Muscle of leg (tissue), 11 donors: ENCODE data around the gene ARHGAP4. TPM values are rescaled to one million over a fixed set of nuclear protein-coding genes. Genes with fewer than 3 reads are reported as not detected.

Experiments
- DNase-seq: peaks from one replicate; pipeline ENCODE4 v3.0.0; 2013
- H3K27ac ChIP-seq: one replicate; pipeline ENCODE4 v1.5.1; 2013; ENCODE audit warnings: mild to moderate bottlenecking, low read length, control low read depth
- H3K27me3 ChIP-seq: one replicate; pipeline ENCODE4 v1.6.1; 2013; ENCODE audit warnings: low read length; ENCODE audit not compliant: control insufficient read depth, insufficient read depth
- H3K36me3 ChIP-seq: one replicate; pipeline ENCODE4 v1.6.1; 2013; ENCODE audit warnings: low read length; ENCODE audit not compliant: control insufficient read depth, insufficient read depth
- H3K4me1 ChIP-seq: one replicate; pipeline ENCODE4 v1.6.1; 2013; ENCODE audit warnings: low read length; ENCODE audit not compliant: control insufficient read depth, insufficient read depth
- H3K4me3 ChIP-seq: one replicate; pipeline ENCODE4 v1.5.1; 2013; ENCODE audit warnings: low read length, control low read depth
- H3K9me3 ChIP-seq: replicated peaks from 2 replicates; pipeline ENCODE4 v1.6.1; 2013; ENCODE audit warnings: low read depth, low read length; ENCODE audit not compliant: control insufficient read depth
- WGBS: methylation state at CpG from one replicate; pipeline ENCODE4 v1.1.5; 2013; ENCODE audit warnings: missing lambda C conversion rate; ENCODE audit not compliant: insufficient coverage; 5-methylcytosine and 5-hydroxymethylcytosine counted together
- polyA plus RNA-seq, 8 donors: library from polyadenylated mRNA; unstranded; fragments of 120-200 nt; gene quantifications; one replicate each; pipeline versions ENCODE4 v1.2.1 to v1.2.3, GENCODE V29; 2013; ENCODE audit warnings: inconsistent platforms in 1 of 8, low replicate concordance in 1 of 8; ENCODE audit not compliant: insufficient read length in 8 of 8, insufficient read depth in 1 of 8
- total RNA-seq: library from RNA; stranded (reverse); fragments of 120-200 nt; gene quantifications from one replicate; pipeline ENCODE4 v1.2.4, GENCODE V29; 2013

ARHGAP4 gene
- total and polyA plus RNA-seq, 9 donors, result 15.1 to 30.8 (median 20.0) TPM

DNA sequence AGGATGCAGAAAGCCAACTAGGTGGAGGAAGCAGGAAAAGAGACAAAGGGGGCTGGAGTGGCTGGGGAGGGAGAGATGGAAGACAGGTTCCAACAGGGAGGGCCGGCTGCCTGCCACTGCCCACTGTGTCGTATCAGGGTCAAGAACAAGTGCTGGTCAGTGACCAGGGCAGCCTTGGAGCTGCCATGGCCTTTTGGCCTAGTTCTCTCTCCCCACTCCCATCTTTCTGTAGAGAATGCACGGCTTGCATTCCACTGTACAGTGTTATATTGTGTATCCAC, 52.0 kb downstream of the ARHGAP4 start:
- no peaks in the 10 kb centered on the region for H3K4me1 ChIP-seq
- no peaks in the 10 kb centered on the region for H3K9me3 ChIP-seq
- H3K36me3 ChIP-seq, result no peaks in the 10 kb centered on the region
- H3K27ac ChIP-seq, result no peak overlapping the region
- H3K4me3 ChIP-seq, result no peak overlapping the region
- 70% methylated on average over 2 of the region's 3 CpGs for WGBS
- DNase-seq, result no peak
- H3K27me3 ChIP-seq, result peaks cover 63% of the 10 kb centered on the region

DNA sequence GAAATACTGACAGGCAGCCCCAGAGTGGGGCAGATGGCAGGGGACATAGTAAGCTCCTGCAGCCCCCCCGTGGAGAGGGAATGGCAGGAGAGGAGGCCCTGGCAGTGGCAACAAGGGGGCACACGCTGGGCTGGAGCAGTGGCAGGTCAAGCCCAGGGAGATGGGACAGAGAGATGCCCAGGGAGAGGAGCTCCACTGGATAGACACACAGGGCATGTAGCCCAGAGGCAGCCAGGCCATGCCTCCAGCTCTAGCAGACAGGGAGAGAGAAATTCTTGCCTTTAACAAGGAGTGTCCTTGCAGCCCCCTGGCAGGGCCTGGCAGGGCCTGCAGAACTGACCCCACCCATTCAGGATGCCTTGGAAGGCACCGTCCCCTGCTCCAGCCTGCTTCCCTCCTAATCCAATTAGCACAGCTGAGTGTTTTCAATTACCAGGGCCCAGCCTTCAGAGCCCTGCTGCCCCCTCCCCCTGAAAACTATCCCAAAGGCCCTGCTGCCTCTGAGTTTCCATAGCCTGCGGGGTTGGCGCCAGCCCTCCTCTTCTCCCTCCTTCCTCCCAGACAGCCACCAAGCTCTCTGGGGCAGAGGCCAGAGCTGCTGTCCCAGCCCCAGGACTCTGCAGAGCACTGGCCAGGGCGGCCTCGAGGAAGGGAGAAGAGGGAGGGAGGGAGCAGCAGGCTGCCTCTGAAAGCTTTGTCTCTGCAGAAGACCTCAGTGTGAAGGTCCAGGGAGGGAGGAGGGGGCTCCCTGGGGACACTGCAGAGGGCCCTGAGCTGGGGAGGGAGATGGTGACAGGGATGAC, 52.6 kb downstream of the ARHGAP4 start:
- Histone ChIP-seq H3K27me3 (peaks cover 63% of the 10 kb centered on the region), H3K27ac (no peak overlapping the region), H3K4me3 (no peak overlapping the region), H3K9me3 (no peaks in the 10 kb centered on the region), H3K4me1 (no peaks in the 10 kb centered on the region), H3K36me3 (no peaks in the 10 kb centered on the region)
- WGBS, result 20% methylated on average over 5 of the region's 7 CpGs
- DNase-seq, result no peak

DNA sequence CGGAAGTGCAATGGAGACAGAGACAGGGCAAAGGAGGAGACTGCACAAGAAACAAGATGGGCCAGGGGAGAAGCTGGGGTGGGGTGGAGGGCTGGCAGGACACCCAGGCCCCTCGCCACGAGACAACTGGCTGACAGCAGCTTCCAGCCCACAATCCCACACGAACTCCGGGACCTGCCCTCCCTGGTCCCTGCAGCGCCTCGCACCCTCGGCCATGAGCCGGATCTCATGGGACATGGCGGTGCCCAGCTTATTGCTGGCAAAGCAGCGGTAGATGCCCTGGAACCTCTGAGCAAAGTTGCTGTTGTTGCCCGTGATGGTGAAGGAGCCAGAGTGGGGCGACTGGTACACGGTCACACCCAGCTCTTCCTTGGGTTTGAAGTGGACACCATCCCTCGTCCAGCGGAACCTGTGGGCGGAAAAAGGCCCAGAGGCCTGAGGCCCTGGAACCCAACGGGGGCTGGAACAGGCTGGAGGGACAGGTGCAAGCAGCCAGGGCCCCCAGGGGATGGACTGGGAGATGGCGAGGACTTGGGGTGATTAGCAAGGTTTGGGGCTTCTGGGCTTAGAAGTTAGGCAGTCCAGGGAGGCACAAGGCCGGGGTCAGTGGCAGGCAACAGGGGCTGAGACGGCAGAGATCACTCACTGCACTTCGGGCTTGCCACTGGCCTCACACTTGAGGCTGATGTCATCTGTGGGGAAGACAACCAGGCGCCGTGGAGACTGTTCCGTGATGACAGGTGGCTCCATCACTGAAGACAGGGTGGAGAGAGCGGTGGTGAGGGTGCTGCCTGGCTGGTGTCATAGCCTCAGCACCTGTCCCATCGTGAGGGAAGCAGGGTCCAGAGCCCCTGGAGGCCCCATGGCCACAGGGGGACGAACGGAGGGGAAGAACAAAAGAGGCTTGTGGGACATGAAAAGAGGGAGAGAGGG, 53.9 kb downstream of the ARHGAP4 start:
- Histone ChIP-seq H3K27me3 (peaks cover 59% of the 10 kb centered on the region), H3K4me1 (no peaks in the 10 kb centered on the region), H3K9me3 (no peaks in the 10 kb centered on the region), H3K27ac (no peak overlapping the region), H3K4me3 (no peak overlapping the region), H3K36me3 (no peaks in the 10 kb centered on the region)
- DNase-seq, result no peak
- WGBS, result 65% methylated on average over 20 of the region's 29 CpGs

DNA sequence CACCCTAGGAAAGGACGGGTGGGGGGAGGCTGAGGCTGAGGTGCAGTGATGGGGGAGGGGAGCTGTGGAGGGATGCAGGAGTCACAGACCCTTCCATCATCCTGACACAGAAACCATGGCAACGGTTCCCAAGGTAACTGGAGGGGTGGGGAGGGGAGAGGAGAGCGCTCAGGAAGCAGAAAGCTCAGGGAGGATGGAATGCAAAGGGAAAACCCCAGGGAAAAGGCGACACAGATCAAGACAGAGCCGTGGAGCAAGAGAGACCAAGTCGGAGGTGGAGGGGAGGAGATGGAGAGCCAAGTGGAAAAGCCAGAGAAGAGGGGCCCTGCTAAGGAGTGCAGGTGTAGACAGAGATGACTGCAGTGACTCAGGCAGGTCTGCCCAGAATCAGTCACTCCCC, 54.6 kb downstream of the ARHGAP4 start:
- H3K27ac ChIP-seq, result no peak overlapping the region
- peaks cover 64% of the 10 kb centered on the region for H3K27me3 ChIP-seq
- 18% methylated on average over 2 of the region's 6 CpGs for WGBS
- H3K9me3 ChIP-seq, result no peaks in the 10 kb centered on the region
- DNase-seq, result no peak
- H3K4me3 ChIP-seq, result no peak overlapping the region
- no peaks in the 10 kb centered on the region for H3K4me1 ChIP-seq
- H3K36me3 ChIP-seq, result no peaks in the 10 kb centered on the region

DNA sequence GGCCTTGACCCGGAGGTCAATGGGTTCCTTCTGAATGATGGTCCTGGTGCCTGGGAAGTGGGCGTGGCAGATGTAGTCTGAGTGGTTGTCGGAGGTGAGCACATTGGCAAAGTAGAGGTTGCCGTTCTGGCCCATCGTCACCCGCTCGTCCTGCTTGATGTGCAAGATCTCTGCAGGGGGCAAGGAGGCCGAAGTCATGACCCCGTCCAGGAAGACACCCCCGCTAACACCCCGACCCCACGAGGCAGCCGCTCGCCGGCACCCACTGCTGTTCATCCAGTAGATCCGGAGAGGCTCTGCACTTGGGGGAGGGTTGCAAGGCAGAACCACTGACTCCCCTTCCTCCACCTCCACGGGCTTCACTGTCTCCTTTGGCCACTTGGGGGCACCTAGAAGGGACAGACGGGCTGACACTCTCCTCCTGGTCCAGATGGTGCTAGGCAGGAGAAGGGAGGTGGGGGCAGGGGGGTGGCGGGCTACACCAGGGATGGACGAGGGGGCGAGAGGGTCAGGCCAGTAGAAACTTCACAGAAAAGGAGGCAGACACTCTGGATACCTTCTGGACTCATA, 55.2 kb downstream of the ARHGAP4 start:
- no peak overlapping the region for H3K4me3 ChIP-seq

DNA sequence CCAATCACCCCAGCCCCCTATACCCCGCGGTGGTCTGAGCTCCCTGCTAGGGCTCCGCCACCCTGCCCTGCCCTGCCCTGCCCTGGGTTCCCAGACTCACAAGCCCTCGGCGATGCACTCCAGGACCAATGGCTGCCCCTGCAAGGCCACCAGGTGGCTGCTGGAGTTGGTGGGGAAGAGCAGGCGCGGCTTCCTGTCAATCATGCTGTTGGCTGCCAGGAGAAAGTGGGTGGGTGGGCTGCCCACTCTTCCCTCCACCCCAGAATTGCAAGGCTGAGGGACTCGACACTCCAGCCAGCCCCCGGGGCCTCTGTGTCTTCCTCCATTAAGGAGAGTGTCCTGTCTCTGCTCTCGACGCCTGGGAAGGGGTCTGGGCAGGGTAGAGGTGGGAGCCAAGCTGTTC, 55.8 kb downstream of the ARHGAP4 start:
- H3K4me3 ChIP-seq, result no peak overlapping the region
- no peaks in the 10 kb centered on the region for H3K9me3 ChIP-seq
- 72% methylated on average over 3 of the region's 11 CpGs for WGBS
- no peaks in the 10 kb centered on the region for H3K36me3 ChIP-seq
- no peaks in the 10 kb centered on the region for H3K4me1 ChIP-seq
- peaks cover 63% of the 10 kb centered on the region for H3K27me3 ChIP-seq
- H3K27ac ChIP-seq, result no peak overlapping the region
- DNase-seq, result no peak

More for the DNA sequence above, 55.2 kb downstream of the ARHGAP4 start:
- Histone ChIP-seq H3K36me3 (no peaks in the 10 kb centered on the region), H3K27me3 (peaks cover 65% of the 10 kb centered on the region), H3K4me1 (no peaks in the 10 kb centered on the region), H3K9me3 (no peaks in the 10 kb centered on the region), H3K27ac (no peak overlapping the region)
- 70% methylated on average over 8 of the region's 21 CpGs for WGBS
- DNase-seq, result no peak

DNA sequence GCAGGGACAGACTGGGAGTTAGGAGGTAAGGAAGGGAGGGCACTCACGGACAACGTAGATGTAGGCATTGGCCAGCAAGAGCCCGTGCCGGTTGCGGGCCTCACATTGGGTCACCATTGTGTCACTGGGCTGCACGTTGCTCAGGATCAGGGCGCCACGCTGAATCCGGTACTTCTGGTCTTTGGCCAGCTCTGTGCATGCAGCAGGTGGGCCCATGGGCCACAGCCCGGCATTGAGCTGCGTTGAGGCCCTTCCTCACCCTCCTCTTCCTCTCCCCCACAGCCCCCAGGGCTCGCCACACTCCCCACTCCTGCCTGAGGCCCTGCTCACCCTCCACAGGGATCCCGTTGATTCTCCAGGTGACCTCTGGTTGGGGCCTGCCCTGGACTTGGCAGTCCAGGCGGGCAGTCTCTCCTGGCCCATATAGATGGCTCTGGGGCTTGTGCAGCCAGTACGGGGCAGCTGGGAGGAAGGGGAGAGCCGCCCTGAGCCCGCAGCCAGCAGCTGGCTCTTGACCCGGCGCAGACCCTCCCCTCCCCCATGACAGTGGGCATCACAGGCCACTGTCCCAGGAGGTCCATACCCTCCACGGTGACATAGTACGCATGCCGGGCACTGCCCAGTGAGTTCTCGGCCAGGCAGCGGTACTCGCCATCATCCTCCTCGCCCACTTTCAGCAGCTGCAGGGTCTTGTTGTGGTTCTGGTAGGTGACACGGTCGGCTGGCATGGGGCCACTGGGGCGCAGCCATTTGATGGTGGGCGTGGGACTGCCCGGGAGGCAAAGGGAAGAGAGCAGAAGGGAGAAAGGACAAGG, 56.4 kb downstream of the ARHGAP4 start:
- no peaks in the 10 kb centered on the region for H3K9me3 ChIP-seq
- no peaks in the 10 kb centered on the region for H3K4me1 ChIP-seq
- H3K36me3 ChIP-seq, result no peaks in the 10 kb centered on the region
- no peak for DNase-seq
- 88% methylated on average over 20 of the region's 31 CpGs for WGBS
- no peak overlapping the region for H3K4me3 ChIP-seq
- H3K27ac ChIP-seq, result no peak overlapping the region
- H3K27me3 ChIP-seq, result peaks cover 62% of the 10 kb centered on the region

DNA sequence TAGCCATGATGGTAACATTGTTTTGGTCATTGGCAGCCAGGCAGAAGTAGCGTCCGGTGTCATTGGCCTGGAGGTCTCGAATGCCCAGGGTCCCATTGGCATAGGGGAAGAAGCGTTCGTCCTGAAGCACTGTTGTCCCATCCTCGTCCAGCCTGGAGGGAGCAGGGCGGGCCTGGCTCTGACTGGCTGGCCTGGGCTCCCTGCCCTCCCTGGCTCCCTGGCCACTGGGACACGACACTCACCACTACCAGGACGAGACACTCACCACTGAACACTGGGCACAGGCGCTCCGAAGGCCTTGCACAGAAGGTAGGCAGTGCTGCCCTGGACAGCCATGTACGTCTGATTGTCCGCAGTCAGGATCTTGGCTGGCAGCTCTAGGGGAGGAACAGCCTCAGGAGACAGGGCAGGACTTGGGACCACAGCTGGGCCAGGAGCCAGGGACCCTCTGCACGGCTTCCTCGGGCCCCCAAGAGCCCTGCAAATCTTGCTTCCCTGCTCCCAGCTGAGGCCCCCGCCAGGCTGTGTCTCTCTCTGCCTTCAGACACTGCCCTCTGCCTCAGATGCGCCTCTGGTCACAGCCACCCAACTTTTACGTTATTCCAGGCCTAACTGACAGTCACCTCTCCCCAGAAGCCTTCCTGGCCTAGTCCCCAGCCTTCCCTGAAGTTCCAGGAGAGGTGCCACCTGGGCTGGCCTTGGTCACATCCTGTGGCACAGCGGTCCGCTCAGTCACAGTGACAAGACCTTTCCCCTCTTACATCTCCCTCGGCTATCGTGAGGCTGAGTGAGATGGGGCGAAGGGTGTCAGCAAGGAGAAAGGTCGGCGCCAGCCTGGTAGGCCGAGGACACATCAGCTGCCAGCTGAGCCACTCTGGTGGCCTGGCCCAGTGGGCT, 57.2 kb downstream of the ARHGAP4 start:
- 82% methylated on average over 22 of the region's 26 CpGs for WGBS
- Histone ChIP-seq H3K4me3 (no peak overlapping the region), H3K27ac (no peak overlapping the region), H3K36me3 (no peaks in the 10 kb centered on the region), H3K27me3 (peaks cover 63% of the 10 kb centered on the region), H3K9me3 (no peaks in the 10 kb centered on the region), H3K4me1 (no peaks in the 10 kb centered on the region)
- DNase-seq, result no peak

DNA sequence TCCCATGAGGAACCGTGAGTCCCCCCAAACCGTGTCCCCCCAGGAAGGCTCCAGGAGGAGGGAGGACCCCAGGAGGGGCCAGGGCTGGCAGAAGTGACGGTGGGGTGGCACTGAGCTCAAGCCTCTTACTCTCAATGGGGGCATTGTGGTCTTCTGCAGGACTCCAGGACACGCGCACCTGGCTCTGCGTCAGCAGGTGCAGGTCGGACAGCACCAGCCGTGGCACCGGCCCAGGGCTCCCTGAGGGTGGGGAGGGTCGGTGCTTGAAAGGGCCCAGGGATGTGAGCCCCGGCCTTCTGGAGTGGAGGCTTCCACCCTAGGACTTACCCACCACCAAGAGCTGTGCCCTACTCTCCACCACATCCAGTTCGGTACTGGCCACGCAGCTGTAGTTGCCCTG, 58.4 kb downstream of the ARHGAP4 start:
- Histone ChIP-seq H3K27ac (no peak overlapping the region), H3K27me3 (peaks cover 62% of the 10 kb centered on the region), H3K4me1 (no peaks in the 10 kb centered on the region), H3K36me3 (no peaks in the 10 kb centered on the region), H3K9me3 (no peaks in the 10 kb centered on the region), H3K4me3 (no peak overlapping the region)
- 83% methylated on average over 11 of the region's 13 CpGs for WGBS
- no peak for DNase-seq
